Stimulated activated CD8-positive, alpha-beta memory T cell treated with anti-CD3 and anti-CD28 coated beads, Interleukin-2, amount 100 ng/mL, for 1 hour (primary cell): ENCODE data around the gene ZNF683.
A peak's percentile ranks its signal among the peaks of the same experiment; 100 is the strongest.
"Not testable (repeated sequence)": the region's sequence is repeated elsewhere in the genome, so short reads cannot be mapped to it uniquely, and the experiment has no call there.

Experiments
- DNase-seq, 2 donors: peaks; one replicate each; pipeline ENCODE4 v3.0.0-alpha.2; 2020; ENCODE audit warnings: low read depth in 2 of 2

ZNF683 gene

GRCh38 chr1:26372611-26373010 lies at the start of gene ZNF683:
Gene ZNF683, minus strand, starts transcription at chr1:26372750. Its CDS starts 4,179 bp downstream, at chr1:26368571.
- not testable (repeated sequence) for DNase-seq

- no peak for DNase-seq
Measured at GRCh38 chr1:26419494-26419893, 46.9 kb upstream of the ZNF683 start.

GRCh38 chr1:26418865-26419349 lies 46.4 kb upstream of the ZNF683 start:
- DNase-seq: no peak

GRCh38 chr1:26417111-26417759 lies 44.7 kb upstream of the ZNF683 start:
- peak; percentile 71 to 79 for DNase-seq

GRCh38 chr1:26413031-26413430 lies 40.5 kb upstream of the ZNF683 start:
- DNase-seq: no peak

GRCh38 chr1:26412180-26412840 lies 39.8 kb upstream of the ZNF683 start:
- DNase-seq: no peak

- DNase-seq: no peak
Measured at GRCh38 chr1:26411624-26412074, 39.1 kb upstream of the ZNF683 start.

GRCh38 chr1:26410706-26411623 lies 38.4 kb upstream of the ZNF683 start, which contains the start of gene LIN28A:
Gene LIN28A, plus strand, starts transcription at chr1:26410817. Its CDS starts 75 bp downstream, at chr1:26410892.
- DNase-seq: no peak

- DNase-seq: no peak
Measured at GRCh38 chr1:26409191-26409807, 36.7 kb upstream of the ZNF683 start.

- peak; percentile 58 to 59 for DNase-seq
Measured at GRCh38 chr1:26408604-26409003, 36.1 kb upstream of the ZNF683 start.

- no peak for DNase-seq
Measured at GRCh38 chr1:26405281-26405915, 32.8 kb upstream of the ZNF683 start.

GRCh38 chr1:26404641-26405040 lies 32.1 kb upstream of the ZNF683 start:
- no peak for DNase-seq

- DNase-seq: no peak
Measured at GRCh38 chr1:26403656-26404055, 31.1 kb upstream of the ZNF683 start.

GRCh38 chr1:26401891-26402290 lies 29.3 kb upstream of the ZNF683 start:
- no peak for DNase-seq

- no peak for DNase-seq
Measured at GRCh38 chr1:26399034-26399433, 26.5 kb upstream of the ZNF683 start.

- DNase-seq: no peak
Measured at GRCh38 chr1:26395754-26396153, 23.2 kb upstream of the ZNF683 start.

- DNase-seq: no peak
Measured at GRCh38 chr1:26391450-26391849, 18.9 kb upstream of the ZNF683 start.

- no peak for DNase-seq
Measured at GRCh38 chr1:26389604-26390247, 17.2 kb upstream of the ZNF683 start.

- no peak for DNase-seq
Measured at GRCh38 chr1:26388791-26389445, 16.4 kb upstream of the ZNF683 start.

- no peak for DNase-seq
Measured at GRCh38 chr1:26387447-26387846, 14.9 kb upstream of the ZNF683 start.
